HL-60 (cell line): Measurements from ENCODE around the gene PDXP.

Experiments used
- DNase-seq, 2 experiments: peaks; one replicate each; pipeline ENCODE4 v3.0.0-alpha.2; 2010 to 2020; ENCODE audit warnings: low read depth in 1 of 2, low spot score in 1 of 2
- H3K27ac ChIP-seq: fragments of 250-450 bp; sonication (Bioruptor Pico); replicated peaks from 2 replicates; pipeline ENCODE4 v1.5.1; 2020; ENCODE audit warnings: mild to moderate bottlenecking, moderate library complexity
- H3K27me3 ChIP-seq: fragments of 250-450 bp; sonication (Bioruptor Pico); 2 replicates; pipeline ENCODE4 v1.5.1; 2021; ENCODE audit warnings: mild to moderate bottlenecking, moderate library complexity; ENCODE audit not compliant: insufficient read depth, poor library complexity, severe bottlenecking
- H3K4me3 ChIP-seq: replicated peaks from 2 replicates; pipeline ENCODE4 v1.5.1; 2011; ENCODE audit warnings: mild to moderate bottlenecking, control low read depth, low read length; ENCODE audit not compliant: insufficient read depth
- GABPA ChIP-seq: IDR thresholded peaks from 2 replicates; pipeline ENCODE4 v1.6.1; 2012; ENCODE audit warnings: low read depth
- POLR2AphosphoS5 ChIP-seq: IDR thresholded peaks from 2 replicates; pipeline ENCODE4 v1.6.1; 2012; ENCODE audit warnings: low read depth
- SPI1 ChIP-seq: IDR thresholded peaks from 2 replicates; pipeline ENCODE4 v1.6.1; 2012; ENCODE audit warnings: low read depth, mild to moderate bottlenecking, borderline replicate concordance
- TF ChIP-seq, protein P1 (sequence below): IDR thresholded peaks from one replicate; pipeline ENCODE4 v1.5.1; 2011; ENCODE audit warnings: low read length, control low read depth, inconsistent platforms; ENCODE audit not compliant: insufficient read depth
- TF ChIP-seq, protein P2 (sequence below): IDR thresholded peaks from 2 replicates; pipeline ENCODE4 v1.6.1; 2012; ENCODE audit warnings: low read depth; ENCODE audit not compliant: insufficient replicate concordance

PDXP gene

DNA sequence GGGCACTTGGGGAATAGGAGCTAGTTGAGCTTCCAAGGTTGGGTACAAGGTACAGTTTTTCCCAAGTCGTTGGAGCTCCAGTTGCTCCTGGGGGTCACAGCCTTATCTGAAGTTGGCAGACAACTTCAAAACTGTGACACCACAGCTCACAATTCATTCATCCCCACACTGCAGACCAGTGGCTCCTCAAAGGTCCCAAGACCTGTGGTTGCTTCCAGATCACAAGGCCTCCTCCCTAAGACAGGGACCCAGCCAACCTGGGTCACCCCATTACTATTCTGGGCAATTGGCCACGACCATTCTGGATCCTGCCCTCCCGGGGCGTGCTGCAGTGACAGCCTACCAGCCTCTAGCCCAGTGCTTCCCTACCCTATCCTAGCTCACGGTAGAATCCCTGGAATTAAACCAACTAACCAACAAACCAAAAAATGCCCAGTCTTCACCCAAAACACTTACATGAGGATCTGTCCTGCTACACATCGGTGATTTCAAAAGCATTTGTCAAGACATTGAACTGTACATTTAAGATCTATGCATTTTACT, 862 bp upstream of the PDXP start:
- TF ChIP-seq GABPA (no peak), POLR2AphosphoS5 (peak; percentile 60; the same call in 1 of the 2 replicates), SPI1 (no peak)
- TF ChIP-seq, protein P1, sequence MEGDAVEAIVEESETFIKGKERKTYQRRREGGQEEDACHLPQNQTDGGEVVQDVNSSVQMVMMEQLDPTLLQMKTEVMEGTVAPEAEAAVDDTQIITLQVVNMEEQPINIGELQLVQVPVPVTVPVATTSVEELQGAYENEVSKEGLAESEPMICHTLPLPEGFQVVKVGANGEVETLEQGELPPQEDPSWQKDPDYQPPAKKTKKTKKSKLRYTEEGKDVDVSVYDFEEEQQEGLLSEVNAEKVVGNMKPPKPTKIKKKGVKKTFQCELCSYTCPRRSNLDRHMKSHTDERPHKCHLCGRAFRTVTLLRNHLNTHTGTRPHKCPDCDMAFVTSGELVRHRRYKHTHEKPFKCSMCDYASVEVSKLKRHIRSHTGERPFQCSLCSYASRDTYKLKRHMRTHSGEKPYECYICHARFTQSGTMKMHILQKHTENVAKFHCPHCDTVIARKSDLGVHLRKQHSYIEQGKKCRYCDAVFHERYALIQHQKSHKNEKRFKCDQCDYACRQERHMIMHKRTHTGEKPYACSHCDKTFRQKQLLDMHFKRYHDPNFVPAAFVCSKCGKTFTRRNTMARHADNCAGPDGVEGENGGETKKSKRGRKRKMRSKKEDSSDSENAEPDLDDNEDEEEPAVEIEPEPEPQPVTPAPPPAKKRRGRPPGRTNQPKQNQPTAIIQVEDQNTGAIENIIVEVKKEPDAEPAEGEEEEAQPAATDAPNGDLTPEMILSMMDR = no peak
- TF ChIP-seq, protein P2, sequence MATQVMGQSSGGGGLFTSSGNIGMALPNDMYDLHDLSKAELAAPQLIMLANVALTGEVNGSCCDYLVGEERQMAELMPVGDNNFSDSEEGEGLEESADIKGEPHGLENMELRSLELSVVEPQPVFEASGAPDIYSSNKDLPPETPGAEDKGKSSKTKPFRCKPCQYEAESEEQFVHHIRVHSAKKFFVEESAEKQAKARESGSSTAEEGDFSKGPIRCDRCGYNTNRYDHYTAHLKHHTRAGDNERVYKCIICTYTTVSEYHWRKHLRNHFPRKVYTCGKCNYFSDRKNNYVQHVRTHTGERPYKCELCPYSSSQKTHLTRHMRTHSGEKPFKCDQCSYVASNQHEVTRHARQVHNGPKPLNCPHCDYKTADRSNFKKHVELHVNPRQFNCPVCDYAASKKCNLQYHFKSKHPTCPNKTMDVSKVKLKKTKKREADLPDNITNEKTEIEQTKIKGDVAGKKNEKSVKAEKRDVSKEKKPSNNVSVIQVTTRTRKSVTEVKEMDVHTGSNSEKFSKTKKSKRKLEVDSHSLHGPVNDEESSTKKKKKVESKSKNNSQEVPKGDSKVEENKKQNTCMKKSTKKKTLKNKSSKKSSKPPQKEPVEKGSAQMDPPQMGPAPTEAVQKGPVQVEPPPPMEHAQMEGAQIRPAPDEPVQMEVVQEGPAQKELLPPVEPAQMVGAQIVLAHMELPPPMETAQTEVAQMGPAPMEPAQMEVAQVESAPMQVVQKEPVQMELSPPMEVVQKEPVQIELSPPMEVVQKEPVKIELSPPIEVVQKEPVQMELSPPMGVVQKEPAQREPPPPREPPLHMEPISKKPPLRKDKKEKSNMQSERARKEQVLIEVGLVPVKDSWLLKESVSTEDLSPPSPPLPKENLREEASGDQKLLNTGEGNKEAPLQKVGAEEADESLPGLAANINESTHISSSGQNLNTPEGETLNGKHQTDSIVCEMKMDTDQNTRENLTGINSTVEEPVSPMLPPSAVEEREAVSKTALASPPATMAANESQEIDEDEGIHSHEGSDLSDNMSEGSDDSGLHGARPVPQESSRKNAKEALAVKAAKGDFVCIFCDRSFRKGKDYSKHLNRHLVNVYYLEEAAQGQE = no peak
- peak in 1 of 2 experiments; percentile 25 for DNase-seq
- no peaks in the 10 kb centered on the region for H3K27me3 ChIP-seq
- peak overlapping the region; percentile 62 for H3K27ac ChIP-seq
- peak overlapping the region; percentile 54 for H3K4me3 ChIP-seq

DNA sequence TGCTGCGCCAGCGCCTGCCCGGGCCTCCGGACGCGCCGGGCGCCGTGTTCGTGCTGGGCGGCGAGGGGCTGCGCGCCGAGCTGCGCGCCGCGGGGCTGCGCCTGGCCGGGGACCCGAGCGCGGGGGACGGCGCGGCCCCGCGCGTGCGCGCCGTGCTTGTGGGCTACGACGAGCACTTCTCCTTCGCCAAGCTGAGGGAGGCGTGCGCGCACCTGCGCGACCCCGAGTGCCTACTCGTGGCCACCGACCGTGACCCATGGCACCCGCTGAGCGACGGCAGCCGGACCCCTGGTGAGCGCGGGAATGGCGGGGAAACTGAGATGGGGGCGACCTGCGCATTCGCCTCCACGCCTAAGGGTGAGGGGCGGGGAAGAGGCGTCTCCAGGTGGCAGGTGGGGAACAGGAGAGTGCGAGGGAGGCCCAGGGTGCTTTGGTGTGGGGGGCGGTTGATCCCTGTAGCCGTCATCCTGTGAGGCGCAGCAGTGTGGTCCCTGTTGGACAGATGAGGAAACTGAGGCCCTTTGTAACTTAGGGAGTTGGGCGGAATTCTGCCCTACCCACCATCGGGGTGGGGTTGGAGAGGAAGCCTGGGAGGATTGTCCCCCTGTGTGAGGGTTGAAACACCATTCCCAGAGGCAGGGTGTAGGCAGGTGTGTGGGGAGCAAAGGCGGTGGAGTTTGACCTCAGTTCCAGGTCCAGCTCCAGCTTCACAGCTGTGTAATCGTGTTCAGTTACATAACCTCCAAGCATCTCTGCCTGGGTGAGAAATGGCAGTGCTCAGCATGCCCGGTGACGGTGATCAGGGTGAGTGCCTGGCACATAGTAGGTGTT, 758 bp downstream of the PDXP start:
- TF ChIP-seq, protein P2 = no peak
- TF ChIP-seq SPI1 = peak; percentile 9; the same call in 1 of the 2 replicates
- TF ChIP-seq POLR2AphosphoS5 = peak; percentile 32; the same call in 1 of the 2 replicates
- DNase-seq = peak in 1 of 2 experiments; percentile 50
- H3K27ac ChIP-seq = peak overlapping the region; percentile 57
- H3K27me3 ChIP-seq = no peaks in the 10 kb centered on the region
- H3K4me3 ChIP-seq = peak overlapping the region; percentile 92

DNA sequence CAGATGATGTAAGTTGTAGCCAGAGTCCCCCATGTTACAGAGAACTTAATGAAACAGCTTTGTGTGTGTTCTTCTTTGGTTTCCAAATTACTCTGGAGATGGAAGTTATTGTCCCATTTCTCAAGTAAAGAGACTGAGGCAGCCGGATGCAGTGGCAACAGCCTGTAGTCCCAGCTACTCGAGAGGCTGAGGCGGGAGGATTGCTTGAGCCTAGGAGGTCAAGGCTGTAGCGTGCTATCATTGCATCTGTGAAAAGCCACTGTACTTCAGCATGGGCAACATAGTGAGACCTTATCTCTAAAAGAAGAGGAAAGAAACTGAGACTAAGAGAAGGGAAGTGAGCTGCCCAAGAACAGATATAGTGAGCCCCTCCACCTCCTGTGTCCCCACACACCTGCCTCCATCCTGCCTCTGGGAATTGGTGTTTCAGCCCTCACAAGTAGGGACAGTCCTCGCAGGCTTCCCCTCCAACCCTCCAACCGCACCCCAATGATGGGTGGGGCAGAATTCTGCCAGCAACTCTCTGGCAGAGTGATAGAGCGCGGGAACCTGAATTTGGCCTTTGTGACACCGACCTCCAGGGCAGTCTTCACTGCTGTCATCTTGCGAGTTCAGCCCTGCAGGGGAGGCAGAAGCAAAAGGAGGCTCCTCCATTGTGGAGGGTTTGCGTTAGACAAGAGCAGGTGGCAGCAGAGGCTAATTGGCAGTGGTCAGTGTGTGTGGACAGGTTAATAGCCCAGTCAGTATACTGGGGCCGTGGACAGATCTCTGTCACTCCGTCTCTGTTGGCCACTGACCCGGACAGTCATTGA, 1.6 kb downstream of the PDXP start:
- peak overlapping the region; percentile 92 for H3K4me3 ChIP-seq
- DNase-seq = no peak
- TF ChIP-seq POLR2AphosphoS5 (no peak), GABPA (no peak), SPI1 (no peak)
- TF ChIP-seq, protein P2 = no peak
- TF ChIP-seq, protein P1 = no peak
- no peak overlapping the region for H3K27ac ChIP-seq
- H3K27me3 ChIP-seq = no peaks in the 10 kb centered on the region
